OCI-LY1 (cell line): Measurements from ENCODE around the gene TK2.

Experiments used
- H2AFZ ChIP-seq: fragments of 200-600 bp; sonication (generic), shearing (Covaris generic); 2 replicates; pipeline ENCODE4 v1.6.0; 2014; ENCODE audit warnings: antibody characterized with exemption, mild to moderate bottlenecking, low read length
- H3F3A ChIP-seq: fragments of 200-600 bp; sonication (generic), shearing (Covaris generic); 2 replicates; pipeline ENCODE4 v1.6.0; 2014; ENCODE audit warnings: mild to moderate bottlenecking, antibody characterized with exemption, low read length, moderate library complexity; ENCODE audit not compliant: insufficient read depth
- H3K27ac ChIP-seq: fragments of 200-600 bp; sonication (generic); 2 replicates; pipeline ENCODE4 v1.5.1; 2014; ENCODE audit warnings: low read length, mixed run types, mild to moderate bottlenecking, low read depth; ENCODE audit not compliant: poor library complexity, severe bottlenecking
- H3K27me3 ChIP-seq: fragments of 200-600 bp; sonication (generic); 2 replicates; pipeline ENCODE4 v1.6.0; 2014; ENCODE audit warnings: antibody characterized with exemption, mild to moderate bottlenecking, low read length, moderate library complexity; ENCODE audit not compliant: insufficient read depth
- H3K36me3 ChIP-seq: fragments of 200-600 bp; sonication (generic); 2 replicates; pipeline ENCODE4 v1.6.1; 2014; ENCODE audit warnings: mild to moderate bottlenecking, antibody characterized with exemption, low read length, moderate library complexity, mixed read lengths; ENCODE audit not compliant: insufficient read depth
- H3K4me1 ChIP-seq: fragments of 200-600 bp; sonication (generic); 2 replicates; pipeline ENCODE4 v1.5.1; 2014; ENCODE audit warnings: mild to moderate bottlenecking, low read length, moderate library complexity; ENCODE audit not compliant: insufficient read depth, severe bottlenecking
- H3K4me2 ChIP-seq: fragments of 200-600 bp; sonication (generic), shearing (Covaris generic); 2 replicates; pipeline ENCODE4 v1.6.1; 2014; ENCODE audit warnings: low read length
- H3K4me3 ChIP-seq: fragments of 200-600 bp; sonication (generic); 2 replicates; pipeline ENCODE4 v1.5.1; 2014; ENCODE audit warnings: low read length, low read depth, mild to moderate bottlenecking, mixed read lengths; ENCODE audit not compliant: poor library complexity, severe bottlenecking
- H3K79me2 ChIP-seq: fragments of 200-600 bp; shearing (Covaris generic); 2 replicates; pipeline ENCODE4 v1.6.1; 2016; ENCODE audit warnings: mixed run types, low read length, mixed read lengths; ENCODE audit not compliant: insufficient read depth
- H3K9ac ChIP-seq: fragments of 200-600 bp; sonication (generic), shearing (Covaris generic); 2 replicates; pipeline ENCODE4 v1.6.1; 2014; ENCODE audit warnings: mild to moderate bottlenecking, low read length, mixed read lengths
- H3K9me2 ChIP-seq: fragments of 200-600 bp; sonication (generic), shearing (Covaris generic); 2 replicates; pipeline ENCODE4 v1.6.1; 2014; ENCODE audit warnings: low read depth, mild to moderate bottlenecking, low read length, mixed read lengths
- H3K9me3 ChIP-seq: fragments of 200-600 bp; shearing (Covaris generic); 2 replicates; pipeline ENCODE4 v1.6.1; 2014; ENCODE audit warnings: low read length, mixed read lengths
- H4K20me1 ChIP-seq: fragments of 200-600 bp; sonication (generic), shearing (Covaris generic); 2 replicates; pipeline ENCODE4 v1.6.0; 2016; ENCODE audit warnings: mild to moderate bottlenecking, low read length; ENCODE audit not compliant: insufficient read depth
- CTCF ChIP-seq: fragments of 200-600 bp; sonication (generic), shearing (Covaris generic); IDR thresholded peaks from 2 replicates; pipeline ENCODE4 v1.5.1; 2017; ENCODE audit warnings: mild to moderate bottlenecking, antibody characterized with exemption, low read length, moderate library complexity, mixed read lengths
- EZH2 ChIP-seq: fragments of 200-600 bp; sonication (generic), shearing (Covaris generic); IDR thresholded peaks from 2 replicates; pipeline ENCODE4 v1.8.0; 2017; ENCODE audit warnings: borderline replicate concordance, mixed run types, mild to moderate bottlenecking, antibody characterized with exemption, low read length, moderate library complexity, mixed read lengths

Gene TK2

GRCh38 chr16:66458853-66459252 is 91.1 kb downstream of the TK2 start:
- Histone ChIP-seq H3K79me2 (no peaks in the 10 kb centered on the region), H2AFZ (no peak overlapping the region), H3K27ac (no peak overlapping the region), H3K4me2 (no peak overlapping the region), H3K4me3 (no peak overlapping the region), H3K9me3 (no peaks in the 10 kb centered on the region), H3K4me1 (no peaks in the 10 kb centered on the region), H3K27me3 (no peaks in the 10 kb centered on the region), H4K20me1 (no peaks in the 10 kb centered on the region), H3F3A (no peaks in the 10 kb centered on the region), H3K9me2 (no peaks in the 10 kb centered on the region), H3K9ac (no peak overlapping the region), H3K36me3 (no peaks in the 10 kb centered on the region)
- TF ChIP-seq EZH2 = no peak

- H3K79me2 ChIP-seq = no peaks in the 10 kb centered on the region
- H3K9me2 ChIP-seq = no peaks in the 10 kb centered on the region
- no peaks in the 10 kb centered on the region for H3K9me3 ChIP-seq
- no peak overlapping the region for H3K9ac ChIP-seq
- no peak overlapping the region for H3K4me3 ChIP-seq
- no peaks in the 10 kb centered on the region for H3F3A ChIP-seq
- TF ChIP-seq EZH2 (no peak), CTCF (no peak)
- H2AFZ ChIP-seq = no peak overlapping the region
- no peaks in the 10 kb centered on the region for H3K4me1 ChIP-seq
- no peaks in the 10 kb centered on the region for H4K20me1 ChIP-seq
- no peaks in the 10 kb centered on the region for H3K27me3 ChIP-seq
- H3K4me2 ChIP-seq = no peak overlapping the region
- H3K27ac ChIP-seq = no peak overlapping the region
- H3K36me3 ChIP-seq = no peaks in the 10 kb centered on the region
Measured at GRCh38 chr16:66458292-66458691, 91.6 kb downstream of the TK2 start.
